TTC549 (cell line): ENCODE data around the gene DGKB.
"Not testable (repeated sequence)": the region's sequence is repeated elsewhere in the genome, so short reads cannot be mapped to it uniquely, and the experiment has no call there.

ENCODE experiments used
- FAIRE-seq: peaks from 2 replicates; lab custom pipeline; 2012; peaks lifted over from hg19 to GRCh38; lab: Jason Lieb, UNC

DGKB gene

GRCh38 chr7:14286036-14286435 is 616.5 kb downstream of the DGKB start:
- no peak for FAIRE-seq

- FAIRE-seq: not testable (repeated sequence)
These were observed 623.3 kb downstream of the DGKB start for GRCh38 chr7:14279065-14279871.

GRCh38 chr7:14275356-14275755 is 627.2 kb downstream of the DGKB start:
- no peak for FAIRE-seq

GRCh38 chr7:14271441-14271840 is 631.1 kb downstream of the DGKB start:
- FAIRE-seq: no peak

GRCh38 chr7:14270099-14270498 is 632.5 kb downstream of the DGKB start:
- FAIRE-seq: no peak

- FAIRE-seq: no peak
These were observed 642.5 kb downstream of the DGKB start for GRCh38 chr7:14260011-14260410.

- no peak for FAIRE-seq
These were observed 643.7 kb downstream of the DGKB start for GRCh38 chr7:14258861-14259260.

- no peak for FAIRE-seq
These were observed 644.1 kb downstream of the DGKB start for GRCh38 chr7:14258441-14258840.

GRCh38 chr7:14252458-14252857 is 650.1 kb downstream of the DGKB start:
- no peak for FAIRE-seq

- FAIRE-seq: no peak
These were observed 660.4 kb downstream of the DGKB start for GRCh38 chr7:14242175-14242574.

GRCh38 chr7:14236834-14237233 is 665.7 kb downstream of the DGKB start:
- FAIRE-seq: no peak

GRCh38 chr7:14235056-14235455 is 667.5 kb downstream of the DGKB start:
- FAIRE-seq: no peak

- FAIRE-seq: no peak
These were observed 668.6 kb downstream of the DGKB start for GRCh38 chr7:14233868-14234369.

GRCh38 chr7:14233076-14233867 is 669.3 kb downstream of the DGKB start:
- no peak for FAIRE-seq

- FAIRE-seq: no peak
These were observed 673.5 kb downstream of the DGKB start for GRCh38 chr7:14229047-14229446.

- FAIRE-seq: no peak
These were observed 674.2 kb downstream of the DGKB start for GRCh38 chr7:14228341-14228740.

- no peak for FAIRE-seq
These were observed 676.4 kb downstream of the DGKB start for GRCh38 chr7:14226126-14226525.

- FAIRE-seq: no peak
These were observed 683.4 kb downstream of the DGKB start for GRCh38 chr7:14219125-14219524.

- FAIRE-seq: no peak
These were observed 684.2 kb downstream of the DGKB start for GRCh38 chr7:14218338-14218737.

GRCh38 chr7:14209896-14210484 is 692.6 kb downstream of the DGKB start:
- FAIRE-seq: no peak

GRCh38 chr7:14207711-14208110 is 694.8 kb downstream of the DGKB start:
- FAIRE-seq: no peak

- FAIRE-seq: no peak
These were observed 695.4 kb downstream of the DGKB start for GRCh38 chr7:14207138-14207537.

- no peak for FAIRE-seq
These were observed 696.4 kb downstream of the DGKB start for GRCh38 chr7:14206121-14206520.
